Osteoblast (primary cell): ENCODE results near the gene KRT13. TPM values are rescaled to one million over a fixed set of nuclear protein-coding genes. Genes with fewer than 3 reads are reported as not detected.
A peak's percentile ranks its signal among the peaks of the same experiment; 100 is the strongest.

Experiments
- DNase-seq: peaks from one replicate; pipeline ENCODE4 v3.0.0; 2011; ENCODE audit warnings: low spot score, mixed read lengths; ENCODE audit not compliant: insufficient read length; ENCODE audit errors: missing footprints
- H2AFZ ChIP-seq: 2 replicates; pipeline ENCODE4 v1.6.0; 2011; ENCODE audit warnings: mild to moderate bottlenecking, low read length
- H3K27ac ChIP-seq: 2 replicates; pipeline ENCODE4 v1.5.1; 2011; ENCODE audit warnings: mild to moderate bottlenecking, low read depth, low read length, moderate library complexity
- H3K27me3 ChIP-seq: 2 replicates; pipeline ENCODE4 v1.6.0; 2012; ENCODE audit warnings: mild to moderate bottlenecking, control low read depth, inconsistent platforms, low read length, moderate library complexity; ENCODE audit not compliant: insufficient read depth
- H3K36me3 ChIP-seq: 2 replicates; pipeline ENCODE4 v1.5.1; 2011; ENCODE audit warnings: mild to moderate bottlenecking, low read length, control low read depth, moderate library complexity; ENCODE audit not compliant: insufficient read depth
- H3K4me1 ChIP-seq: 2 replicates; pipeline ENCODE4 v1.5.1; 2011; ENCODE audit warnings: mild to moderate bottlenecking, low read length, control low read depth, moderate library complexity; ENCODE audit not compliant: insufficient read depth
- H3K4me2 ChIP-seq: 2 replicates; pipeline ENCODE4 v1.6.0; 2011; ENCODE audit warnings: mild to moderate bottlenecking, low read length; ENCODE audit not compliant: insufficient read depth
- H3K4me3 ChIP-seq: fragments of 200-600 bp; sonication (generic); 3 replicates; pipeline ENCODE4 v1.5.1; 2012; ENCODE audit warnings: mild to moderate bottlenecking, low read length, inconsistent platforms; ENCODE audit not compliant: insufficient read depth
- H3K79me2 ChIP-seq: 2 replicates; pipeline ENCODE4 v1.6.0; 2012; ENCODE audit warnings: mild to moderate bottlenecking, low read length, control low read depth, inconsistent platforms; ENCODE audit not compliant: insufficient read depth
- H3K9me3 ChIP-seq: 2 replicates; pipeline ENCODE4 v1.5.1; 2011; ENCODE audit warnings: low read depth, low read length, control low read depth
- H4K20me1 ChIP-seq: 2 replicates; pipeline ENCODE4 v1.6.0; 2012; ENCODE audit warnings: mild to moderate bottlenecking, low read length, control low read depth; ENCODE audit not compliant: insufficient read depth
- total RNA-seq: library from RNA; depleted of rRNA; stranded (reverse); fragments of >200 nt; gene quantifications from 2 replicates; pipeline ENCODE4 v1.2.3, GENCODE V29; 2012
- TF ChIP-seq, protein P1 (sequence below): IDR thresholded peaks from 2 replicates; pipeline ENCODE4 v1.5.1; 2011; ENCODE audit warnings: mild to moderate bottlenecking, low read depth, low read length, moderate library complexity; ENCODE audit errors: extremely low read depth

The KRT13 gene
- total RNA-seq, 1 donor = not detected

DNA sequence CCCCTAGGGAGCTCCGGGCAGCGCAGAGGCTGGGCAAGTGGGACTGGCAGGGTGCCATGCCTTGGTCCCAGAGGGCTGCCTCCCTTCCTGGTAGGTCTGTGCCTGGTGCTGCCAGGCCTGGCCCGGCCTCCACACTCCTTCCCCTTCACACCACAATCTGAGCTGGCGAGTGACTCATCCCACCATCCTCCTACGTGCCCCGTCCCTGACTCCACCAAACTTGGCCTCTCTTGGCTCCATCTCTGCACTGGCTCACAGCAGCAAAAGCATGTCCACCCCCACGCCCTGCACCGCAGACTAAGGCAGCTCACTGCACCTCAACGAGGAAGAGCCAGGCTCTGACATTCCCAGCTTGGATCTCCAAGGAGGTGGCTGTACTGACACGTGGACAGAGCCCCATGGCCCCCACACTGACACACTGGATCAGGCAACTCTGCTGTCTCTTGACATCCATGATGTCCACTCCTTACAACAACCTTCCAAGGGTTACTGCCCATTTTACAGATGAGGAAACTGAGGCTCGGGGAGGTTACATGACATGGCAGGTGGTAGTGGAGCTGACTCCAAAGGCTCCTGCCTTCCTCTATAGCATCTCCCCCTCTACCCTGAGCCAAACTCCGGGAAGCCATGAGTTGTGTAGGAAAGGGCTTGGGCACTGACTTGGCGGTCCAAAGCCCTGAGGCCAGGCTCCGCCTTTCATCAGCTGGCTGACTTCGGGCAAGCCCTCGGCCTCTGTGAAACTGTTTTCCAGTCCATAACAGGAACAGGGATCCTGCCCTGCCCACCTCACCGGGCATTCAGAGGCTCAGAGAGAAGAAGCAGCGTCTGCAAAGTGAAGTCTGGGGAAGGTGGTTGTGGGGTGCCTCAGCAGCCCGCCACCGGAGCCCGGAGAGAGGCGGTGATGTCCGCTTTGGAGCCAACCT lies 42.8 kb upstream of the KRT13 start:
- Histone ChIP-seq H3K4me1 (peaks cover 32% of the 10 kb centered on the region), H2AFZ (peak overlapping the region; percentile 89), H3K9me3 (no peaks in the 10 kb centered on the region), H3K79me2 (no peaks in the 10 kb centered on the region), H4K20me1 (no peaks in the 10 kb centered on the region), H3K27ac (peak overlapping the region; percentile 81), H3K4me3 (peak overlapping the region; percentile 8), H3K27me3 (no peaks in the 10 kb centered on the region), H3K4me2 (peak overlapping the region; percentile 72), H3K36me3 (no peaks in the 10 kb centered on the region)
- TF ChIP-seq, protein P1, sequence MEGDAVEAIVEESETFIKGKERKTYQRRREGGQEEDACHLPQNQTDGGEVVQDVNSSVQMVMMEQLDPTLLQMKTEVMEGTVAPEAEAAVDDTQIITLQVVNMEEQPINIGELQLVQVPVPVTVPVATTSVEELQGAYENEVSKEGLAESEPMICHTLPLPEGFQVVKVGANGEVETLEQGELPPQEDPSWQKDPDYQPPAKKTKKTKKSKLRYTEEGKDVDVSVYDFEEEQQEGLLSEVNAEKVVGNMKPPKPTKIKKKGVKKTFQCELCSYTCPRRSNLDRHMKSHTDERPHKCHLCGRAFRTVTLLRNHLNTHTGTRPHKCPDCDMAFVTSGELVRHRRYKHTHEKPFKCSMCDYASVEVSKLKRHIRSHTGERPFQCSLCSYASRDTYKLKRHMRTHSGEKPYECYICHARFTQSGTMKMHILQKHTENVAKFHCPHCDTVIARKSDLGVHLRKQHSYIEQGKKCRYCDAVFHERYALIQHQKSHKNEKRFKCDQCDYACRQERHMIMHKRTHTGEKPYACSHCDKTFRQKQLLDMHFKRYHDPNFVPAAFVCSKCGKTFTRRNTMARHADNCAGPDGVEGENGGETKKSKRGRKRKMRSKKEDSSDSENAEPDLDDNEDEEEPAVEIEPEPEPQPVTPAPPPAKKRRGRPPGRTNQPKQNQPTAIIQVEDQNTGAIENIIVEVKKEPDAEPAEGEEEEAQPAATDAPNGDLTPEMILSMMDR = no peak
- DNase-seq = peak; percentile 99

DNA sequence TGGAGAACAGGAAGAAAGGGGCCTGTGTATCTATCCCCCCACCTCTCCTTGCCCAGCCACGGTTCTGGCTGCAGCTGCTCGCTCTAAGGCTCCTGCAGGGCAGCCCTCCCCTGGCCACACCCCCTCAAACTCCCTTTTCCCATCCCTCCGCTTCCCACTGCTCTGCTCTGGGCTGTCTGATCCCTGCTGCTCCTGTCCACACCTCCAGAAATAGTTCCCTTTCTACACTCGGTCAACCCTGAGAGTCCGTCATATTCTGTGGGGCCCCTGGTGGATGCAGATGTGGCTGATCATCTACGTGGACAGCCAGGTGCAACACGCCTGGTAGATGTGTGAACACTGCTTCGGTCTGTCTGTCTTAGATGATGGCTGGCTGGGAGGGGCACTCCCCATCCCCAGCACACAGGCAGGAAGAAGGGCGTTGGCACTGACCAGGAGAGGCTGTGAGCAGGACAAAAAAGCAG lies 42.0 kb upstream of the KRT13 start:
- no peak for DNase-seq
- TF ChIP-seq, protein P1 = no peak
- H2AFZ ChIP-seq = peak overlapping the region; percentile 61
- H3K36me3 ChIP-seq = no peaks in the 10 kb centered on the region
- peaks cover 28% of the 10 kb centered on the region for H3K4me1 ChIP-seq
- peak overlapping the region; percentile 81 for H3K27ac ChIP-seq
- H3K79me2 ChIP-seq = no peaks in the 10 kb centered on the region
- H3K4me2 ChIP-seq = peak overlapping the region; percentile 44
- no peak overlapping the region for H3K4me3 ChIP-seq
- H3K9me3 ChIP-seq = no peaks in the 10 kb centered on the region
- no peaks in the 10 kb centered on the region for H3K27me3 ChIP-seq
- H4K20me1 ChIP-seq = no peaks in the 10 kb centered on the region

DNA sequence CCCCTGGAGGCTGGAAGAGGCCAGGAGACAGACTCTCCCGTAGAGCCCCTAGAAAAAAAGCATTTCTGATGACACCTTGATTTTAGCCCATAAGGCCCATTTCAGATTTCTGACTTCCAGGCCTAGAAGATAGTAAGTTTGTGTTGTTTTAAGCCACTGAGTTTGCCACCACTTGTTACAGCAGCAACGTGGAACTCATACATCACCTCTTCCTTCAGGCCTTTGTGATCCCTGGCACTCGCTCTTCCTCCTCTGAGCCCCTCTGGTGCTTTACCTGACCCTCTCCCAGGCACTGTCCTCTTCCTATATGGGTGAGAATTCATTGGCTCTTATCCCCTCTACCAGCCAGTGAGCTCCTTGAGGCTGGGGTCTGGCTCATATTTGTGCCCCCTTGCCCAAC lies 41.4 kb upstream of the KRT13 start:
- no peak overlapping the region for H3K4me2 ChIP-seq
- no peak overlapping the region for H3K27ac ChIP-seq

More for the DNA sequence above, 41.4 kb upstream of the KRT13 start:
- TF ChIP-seq, protein P1 = no peak
- Histone ChIP-seq H2AFZ (no peak overlapping the region), H3K36me3 (no peaks in the 10 kb centered on the region), H3K4me1 (peaks cover 28% of the 10 kb centered on the region), H4K20me1 (no peaks in the 10 kb centered on the region), H3K27me3 (no peaks in the 10 kb centered on the region), H3K4me3 (no peak overlapping the region), H3K79me2 (no peaks in the 10 kb centered on the region), H3K9me3 (no peaks in the 10 kb centered on the region)
- DNase-seq = no peak
